GM18517 (cell line): ENCODE data around the gene TMED1.
"Not testable (repeated sequence)": the region's sequence is repeated elsewhere in the genome, so short reads cannot be mapped to it uniquely, and the experiment has no call there.

Source experiments
- ATAC-seq: cut with Tn5 transposase; IDR thresholded peaks from one replicate; pipeline ENCODE4 v1.9.1; 2021; ENCODE audit warnings: mild to moderate bottlenecking, moderate library complexity; ENCODE audit not compliant: unreplicated experiment

TMED1 gene, protein sequence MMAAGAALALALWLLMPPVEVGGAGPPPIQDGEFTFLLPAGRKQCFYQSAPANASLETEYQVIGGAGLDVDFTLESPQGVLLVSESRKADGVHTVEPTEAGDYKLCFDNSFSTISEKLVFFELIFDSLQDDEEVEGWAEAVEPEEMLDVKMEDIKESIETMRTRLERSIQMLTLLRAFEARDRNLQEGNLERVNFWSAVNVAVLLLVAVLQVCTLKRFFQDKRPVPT

GRCh38 chr19:10835754-10836478, at the start of gene TMED1:
TMED1 (minus strand) TSS chr19:10836212; CDS start chr19:10836191, 21 bp downstream.
- ATAC-seq: peak; percentile 72

GRCh38 chr19:10885201-10886169, 49.5 kb upstream of the TMED1 start:
- ATAC-seq: no peak

DNA sequence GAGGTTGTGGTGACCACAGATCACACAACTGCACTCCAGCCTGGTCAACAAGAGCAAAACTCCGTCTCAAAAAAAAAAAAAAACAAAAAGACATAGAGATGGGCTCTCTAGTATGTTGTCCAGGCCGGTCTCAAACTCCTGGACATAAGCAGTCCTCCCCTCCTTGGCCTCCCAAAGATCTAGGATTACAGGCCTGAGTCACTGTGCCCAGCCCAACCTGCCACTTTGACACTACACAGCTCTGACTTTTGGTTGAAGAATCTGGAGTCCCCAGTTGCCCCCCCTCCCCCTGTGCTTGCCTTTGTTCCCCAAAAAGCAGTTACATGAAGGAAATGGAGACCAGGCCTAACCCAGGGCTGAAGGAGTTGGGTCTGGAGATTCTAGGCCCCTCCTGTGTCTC, 48.3 kb upstream of the TMED1 start:
- ATAC-seq: no peak

DNA sequence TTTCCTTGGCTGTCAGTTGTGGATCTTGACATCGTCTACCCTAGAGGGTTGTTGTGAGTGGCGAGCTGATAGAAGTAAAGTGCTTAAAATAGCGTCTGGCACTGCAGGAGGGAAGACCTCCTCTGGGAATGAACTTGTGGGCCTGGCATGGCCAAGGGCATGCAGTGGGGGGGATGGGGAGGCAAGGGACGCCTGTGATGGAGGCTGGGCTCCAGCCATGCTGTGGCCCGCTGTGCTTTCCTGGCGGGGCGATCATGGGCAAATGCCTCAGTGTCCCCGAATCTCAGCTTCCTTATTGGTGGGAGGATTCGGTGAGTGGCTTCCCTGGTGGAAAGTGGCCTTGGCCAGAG, 46.1 kb upstream of the TMED1 start:
- ATAC-seq: no peak

DNA sequence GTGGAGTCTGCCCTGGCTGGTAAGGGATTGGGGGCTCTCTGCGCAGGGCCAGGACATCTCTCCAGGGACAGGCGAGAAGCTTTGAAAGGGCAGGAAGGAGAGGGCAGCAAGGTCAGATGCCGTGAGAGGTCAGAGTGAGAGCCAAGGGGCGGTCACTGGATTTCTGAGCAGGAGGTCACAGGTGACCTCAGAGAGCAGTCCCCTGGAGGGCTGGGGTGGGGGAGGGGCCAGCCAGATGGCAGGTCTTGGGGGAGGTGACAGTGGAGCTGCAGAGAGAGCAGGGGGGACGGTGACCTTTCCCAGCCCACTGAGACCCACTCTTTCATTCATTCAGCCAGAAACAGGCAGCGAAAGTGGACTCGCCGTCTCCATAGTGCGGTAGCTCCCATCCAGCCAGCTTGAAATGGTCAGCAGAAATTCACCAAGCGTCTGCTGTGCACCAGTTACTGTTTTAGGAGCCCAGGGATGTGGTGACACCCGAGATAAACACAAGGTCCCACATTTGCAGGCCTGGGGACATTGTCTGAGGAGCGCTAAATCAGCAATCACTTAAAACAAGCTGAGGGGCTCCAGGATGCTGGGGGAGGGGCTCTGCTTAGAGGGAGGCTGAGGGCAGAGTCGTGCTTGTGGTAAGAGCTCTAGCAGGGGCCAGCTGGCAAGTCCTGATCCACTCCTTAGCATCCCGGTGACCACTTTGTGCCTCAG, 45.5 kb upstream of the TMED1 start:
- ATAC-seq: no peak

DNA sequence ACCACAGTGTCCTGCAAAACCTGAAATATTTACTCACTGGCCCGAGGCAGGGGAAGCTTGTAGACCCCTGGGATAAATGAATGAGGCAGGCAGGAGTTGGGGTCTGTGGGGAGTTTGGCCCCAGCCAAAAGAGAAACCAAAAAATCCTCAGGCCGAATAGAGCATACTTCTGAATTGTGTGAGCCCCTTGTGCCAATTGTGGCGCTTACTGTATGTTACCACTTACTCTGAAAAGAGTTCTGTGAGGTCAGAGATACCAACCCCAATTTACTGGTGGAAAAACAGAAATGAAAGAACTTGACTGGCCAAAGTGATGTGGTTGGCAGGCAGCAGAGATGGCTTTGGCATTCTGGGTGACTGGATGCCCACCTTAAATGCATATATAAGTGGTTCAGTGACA, 42.2 kb upstream of the TMED1 start:
- no peak for ATAC-seq

DNA sequence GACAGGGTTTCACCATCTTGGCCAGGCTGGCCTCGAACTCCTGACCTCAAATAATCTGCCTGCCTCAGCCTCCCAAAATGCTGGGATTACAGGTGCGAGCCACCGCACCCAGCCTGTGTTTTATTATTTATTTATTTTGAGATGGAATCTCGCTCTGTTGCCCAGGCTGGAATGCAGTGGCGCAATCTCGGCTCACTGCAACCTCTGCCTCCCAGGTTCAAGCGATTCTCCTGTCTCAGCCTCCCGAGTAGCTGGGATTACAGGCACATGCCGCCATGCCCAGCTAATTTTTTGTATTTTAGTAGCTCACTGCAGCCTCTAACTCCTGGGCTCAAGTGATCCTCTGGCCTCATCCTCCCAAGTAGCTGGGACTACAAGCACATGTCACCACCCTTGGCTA, 41.6 kb upstream of the TMED1 start:
- not testable (repeated sequence) for ATAC-seq

- peak; percentile 54 for ATAC-seq
Measured at GRCh38 chr19:10876459-10877240, 40.6 kb upstream of the TMED1 start.

- ATAC-seq: no peak
Measured at GRCh38 chr19:10874024-10874423, 38.0 kb upstream of the TMED1 start.

GRCh38 chr19:10872546-10873107, 36.6 kb upstream of the TMED1 start:
- ATAC-seq: no peak

GRCh38 chr19:10871711-10872545, 35.9 kb upstream of the TMED1 start:
- ATAC-seq: peak; percentile 2

DNA sequence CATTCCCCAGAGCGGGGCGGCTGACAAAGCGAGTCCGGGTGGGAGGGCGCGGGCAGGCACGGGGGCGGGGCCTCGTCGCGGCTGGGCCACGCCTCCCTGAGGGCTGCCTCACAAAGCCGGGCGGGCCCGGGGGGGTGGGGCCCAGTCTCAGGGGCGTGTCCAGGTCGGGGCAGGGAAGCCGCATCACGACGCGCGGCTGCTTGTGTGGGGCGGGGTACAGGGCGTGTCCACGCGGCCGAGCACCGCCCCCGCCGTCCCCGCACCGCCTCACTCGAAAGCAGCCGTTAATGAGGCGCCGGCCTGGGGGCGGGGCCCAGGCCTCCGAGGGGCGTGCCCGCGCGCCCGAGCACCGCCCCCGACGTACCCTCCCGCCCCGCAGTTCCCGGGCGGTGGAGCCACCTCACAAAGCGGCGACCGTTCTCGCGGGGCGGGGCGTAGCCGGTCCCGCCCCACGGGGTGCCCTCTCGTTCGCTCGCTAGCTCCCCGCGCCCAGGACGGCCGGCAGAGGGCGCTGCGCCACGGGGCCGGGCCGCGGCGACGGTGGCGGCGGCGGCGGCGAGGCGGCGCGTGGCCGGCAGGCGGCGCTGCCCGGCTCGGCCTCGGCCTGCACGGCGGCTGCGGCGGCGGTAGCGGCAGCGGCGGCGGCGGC, 35.1 kb upstream of the TMED1 start, which contains the start of gene CARM1:
CARM1 (plus strand) TSS at position 599 of the 649 bp plus-strand sequence. CDS start 150 bp downstream, outside the sequence.
- ATAC-seq: peak; percentile 63

DNA sequence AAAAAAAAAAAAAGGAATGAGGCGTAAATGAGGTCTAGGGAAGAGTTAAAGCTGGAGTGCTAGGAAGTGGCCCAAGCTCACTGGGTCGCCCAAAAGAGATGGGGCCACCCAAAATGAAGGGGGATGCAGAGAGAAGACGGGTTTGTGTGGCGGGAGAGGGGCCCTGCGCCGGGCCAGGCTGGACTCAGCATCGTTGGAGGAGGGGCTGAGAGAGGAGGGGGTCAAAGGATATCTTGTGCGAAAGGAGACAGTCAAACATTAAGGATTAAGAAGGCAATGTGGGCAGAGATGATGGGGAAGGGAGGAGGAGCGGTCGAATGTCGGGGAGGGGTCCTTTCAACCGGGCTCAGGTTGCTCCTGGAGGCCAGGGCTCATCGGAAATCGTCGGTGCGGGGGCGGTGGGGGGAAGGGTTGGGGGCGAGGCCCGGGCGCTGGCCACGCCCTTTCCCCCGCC, 34.5 kb upstream of the TMED1 start:
- ATAC-seq: peak; percentile 5

DNA sequence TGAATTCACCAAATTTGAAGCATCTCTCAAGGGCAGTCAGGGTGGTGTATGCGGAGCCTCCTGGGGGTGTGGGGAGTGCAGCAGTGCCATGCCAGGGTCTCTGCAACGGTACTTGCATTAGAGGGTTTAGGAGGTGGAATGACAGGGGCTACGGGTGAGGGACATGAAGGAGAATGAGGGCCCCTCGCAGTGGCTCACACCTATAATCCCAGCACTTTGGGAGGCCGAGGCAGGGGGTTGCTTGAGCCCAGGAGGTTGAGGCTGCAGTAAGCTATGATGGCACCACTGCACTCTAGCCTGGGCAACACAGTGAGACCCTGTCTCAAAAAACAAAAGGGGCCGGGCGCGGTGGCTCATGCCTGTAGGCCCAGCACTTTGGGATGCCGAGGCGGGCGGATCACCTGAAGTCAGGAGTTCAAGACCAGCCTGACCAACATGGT, 33.9 kb upstream of the TMED1 start:
- not testable (repeated sequence) for ATAC-seq

- no peak for ATAC-seq
Measured at GRCh38 chr19:10868872-10869547, 33.0 kb upstream of the TMED1 start.

DNA sequence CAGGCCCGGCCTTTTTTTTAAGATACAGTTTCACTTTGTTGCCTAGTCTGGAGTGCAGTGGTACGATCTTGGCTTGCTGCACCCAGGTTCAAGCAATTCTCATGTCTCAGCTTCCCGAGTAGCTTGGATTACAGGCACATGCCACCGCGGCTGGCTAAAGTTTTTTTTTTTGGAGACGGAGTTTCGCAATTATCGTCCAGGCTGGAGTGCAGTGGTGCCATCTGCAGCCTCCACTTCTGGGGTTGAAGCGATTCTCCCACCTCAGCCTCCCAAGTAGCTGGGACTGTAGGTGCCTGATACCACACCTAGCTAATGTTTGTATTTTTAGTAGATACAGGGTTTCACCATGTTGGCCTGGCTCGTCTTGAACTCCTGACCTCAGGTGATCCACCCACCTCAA, 30.5 kb upstream of the TMED1 start:
- no peak for ATAC-seq

- peak; percentile 47 for ATAC-seq
Measured at GRCh38 chr19:10864538-10864899, 28.5 kb upstream of the TMED1 start.
